Lower leg skin (tissue), 4 donors: Measurements from ENCODE around the gene RAF1. TPM values are rescaled to one million over a fixed set of nuclear protein-coding genes. Genes with fewer than 3 reads are reported as not detected.

Experiments used
- DNase-seq, 2 donors: peaks; one replicate each; pipeline ENCODE4 v3.0.0-alpha.2; 2019; ENCODE audit warnings: low spot score in 2 of 2
- H3K4me3 ChIP-seq: fragments of 200-600 bp; sonication (generic); 2 replicates; pipeline ENCODE4 v1.5.1; 2017; ENCODE audit warnings: mild to moderate bottlenecking, low read depth; ENCODE audit not compliant: poor library complexity, severe bottlenecking
- CTCF ChIP-seq, 3 donors: fragments of 450-650 bp; IDR thresholded peaks; one replicate each; pipeline ENCODE4 v1.5.1; 2016; ENCODE audit warnings: antibody characterized with exemption in 3 of 3, mild to moderate bottlenecking in 3 of 3, moderate library complexity in 2 of 3
- POLR2A ChIP-seq, 2 donors: fragments of 450-650 bp; IDR thresholded peaks; one replicate each; pipeline ENCODE4 v1.6.1; 2016 to 2017; ENCODE audit warnings: antibody characterized with exemption in 2 of 2, mild to moderate bottlenecking in 1 of 2, moderate library complexity in 1 of 2
- WGBS, 2 donors: methylation state at CpG; one replicate each; pipeline ENCODE4 v1.1.5; 2018; 5-methylcytosine and 5-hydroxymethylcytosine counted together
- intact Hi-C: fragments of 100-400 bp; cut with DNase I; formaldehyde crosslinking; loops from one replicate; pipeline ENCODE4 v1.15.0; 2023; ENCODE audit warnings: low total_unique reads
- total RNA-seq, 4 donors: library from RNA; depleted of rRNA; stranded (reverse); fragments of >200 nt; gene quantifications; one replicate each; pipeline ENCODE4 v1.1.0, GENCODE V29; 2016

The RAF1 gene
- total RNA-seq, 4 donors from 2014 or later: 126 to 140 (median 131) TPM

DNA sequence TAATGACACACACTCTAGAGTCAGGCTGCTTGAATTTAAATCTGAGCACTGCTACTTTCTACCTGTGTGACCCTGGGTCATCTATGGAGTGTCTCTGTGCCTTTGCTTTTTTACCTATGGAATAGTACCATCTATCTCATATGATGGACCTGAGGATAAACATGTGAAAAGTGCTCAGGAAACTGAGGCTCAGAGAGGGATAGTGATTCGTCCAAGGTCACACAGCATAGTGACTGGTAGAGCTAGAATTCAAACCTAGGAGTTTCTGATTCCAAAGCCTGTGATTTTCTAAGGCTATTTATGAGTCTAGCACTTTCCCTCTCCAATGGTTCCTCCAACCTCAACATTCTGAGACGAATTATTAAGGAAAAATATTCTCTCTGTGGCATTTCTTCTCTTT is 32.0 kb upstream of the RAF1 start:
- no peak for TF ChIP-seq CTCF (IDR thresholded peaks at IDR 0.05)
- no peak for TF ChIP-seq POLR2A (IDR thresholded peaks at IDR 0.05)
- 81 to 92% methylated on average over 2 of the region's 2 CpGs for WGBS, 2 donors
- no peak overlapping the region for H3K4me3 ChIP-seq
- intact Hi-C loops: no loop called here
- no peak for DNase-seq

GRCh38 chr3:12695112-12695511 is 31.2 kb upstream of the RAF1 start:
- intact Hi-C loops: no loop called here
- H3K4me3 ChIP-seq: no peak overlapping the region
- no peak for DNase-seq
- TF ChIP-seq CTCF (IDR thresholded peaks at IDR 0.05) (no peak), POLR2A (IDR thresholded peaks at IDR 0.05) (no peak)
- 75 to 77% methylated on average over 3 of the region's 3 CpGs for WGBS, 2 donors

GRCh38 chr3:12692444-12692843 is 28.5 kb upstream of the RAF1 start:
- no peak for TF ChIP-seq CTCF (IDR thresholded peaks at IDR 0.05)
- TF ChIP-seq POLR2A (IDR thresholded peaks at IDR 0.05): no peak
- no peak overlapping the region for H3K4me3 ChIP-seq
- DNase-seq: no peak
- intact Hi-C loops: no loop called here
- WGBS, 2 donors: 92 to 94% methylated on average over 7 to 8 of the region's 8 CpGs

GRCh38 chr3:12689997-12690711 is 26.2 kb upstream of the RAF1 start:
- 83% methylated on average over 11 of the region's 11 CpGs for WGBS, 2 donors
- intact Hi-C loops: loop anchor here (1.0 kb wide), 1 partner anchor 20 kb away; no protein-coding TSS in a partner anchor
- TF ChIP-seq POLR2A (IDR thresholded peaks at IDR 0.05) (no peak), CTCF (IDR thresholded peaks at IDR 0.05) (no peak)
- no peak for DNase-seq
- H3K4me3 ChIP-seq: no peak overlapping the region

DNA sequence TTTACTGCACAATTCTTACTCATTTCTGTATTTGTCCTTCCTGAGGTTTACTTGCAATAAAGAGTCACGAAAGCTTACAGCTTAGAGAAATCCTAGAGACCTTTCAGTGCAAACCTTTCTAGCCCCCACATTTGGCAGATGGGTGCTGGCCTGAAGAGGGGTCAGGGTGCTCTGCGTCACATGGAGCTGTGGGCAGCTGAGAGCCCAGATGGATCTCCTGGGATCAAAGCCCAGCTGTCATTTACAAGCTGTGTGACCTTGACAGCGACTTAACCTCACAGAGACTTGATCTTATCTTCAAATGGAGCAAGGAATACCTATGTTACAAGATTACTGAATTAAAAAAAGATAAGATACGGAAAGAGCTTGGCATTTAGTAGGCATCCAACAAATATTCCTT is 24.0 kb upstream of the RAF1 start:
- TF ChIP-seq CTCF (IDR thresholded peaks at IDR 0.05): no peak
- TF ChIP-seq POLR2A (IDR thresholded peaks at IDR 0.05): no peak
- intact Hi-C loops: no loop called here
- 74 to 82% methylated on average over 4 of the region's 4 CpGs for WGBS, 2 donors
- DNase-seq: no peak
- no peak overlapping the region for H3K4me3 ChIP-seq

- WGBS, 2 donors: 92 to 96% methylated on average over 3 of the region's 3 CpGs
- TF ChIP-seq POLR2A (IDR thresholded peaks at IDR 0.05) (no peak), CTCF (IDR thresholded peaks at IDR 0.05) (no peak)
- no peak for DNase-seq
- H3K4me3 ChIP-seq: no peak overlapping the region
- intact Hi-C loops: no loop called here
Measured at GRCh38 chr3:12686096-12686495, 22.2 kb upstream of the RAF1 start.
